Endothelial cell (in vitro differentiated cells): ENCODE results near the gene MOSMO. TPM values are rescaled to one million over a fixed set of nuclear protein-coding genes. Genes with fewer than 3 reads are reported as not detected.

Experiments
- DNase-seq: peaks from one replicate; pipeline ENCODE4 v3.0.0; 2021; ENCODE audit warnings: low spot score
- H3K27ac Mint-ChIP-seq: one replicate; pipeline ENCODE4 v1.8.0; 2021; ENCODE audit warnings: mixed read lengths, inconsistent platforms; ENCODE audit not compliant: unreplicated experiment
- H3K27me3 Mint-ChIP-seq: one replicate; pipeline ENCODE4 v1.8.0; 2021; ENCODE audit warnings: mild to moderate bottlenecking, moderate library complexity, mixed read lengths, inconsistent platforms; ENCODE audit not compliant: unreplicated experiment
- H3K36me3 Mint-ChIP-seq: one replicate; pipeline ENCODE4 v1.8.0; 2021; ENCODE audit warnings: mild to moderate bottlenecking, low read depth, mixed read lengths, inconsistent platforms; ENCODE audit not compliant: unreplicated experiment
- H3K4me1 Mint-ChIP-seq: one replicate; pipeline ENCODE4 v1.8.0; 2021; ENCODE audit warnings: mild to moderate bottlenecking, mixed read lengths, inconsistent platforms; ENCODE audit not compliant: unreplicated experiment
- H3K4me3 Mint-ChIP-seq: one replicate; pipeline ENCODE4 v1.8.0; 2021; ENCODE audit warnings: mild to moderate bottlenecking, mixed read lengths, inconsistent platforms; ENCODE audit not compliant: unreplicated experiment
- H3K9me3 Mint-ChIP-seq: one replicate; pipeline ENCODE4 v1.8.0; 2021; ENCODE audit warnings: mixed read lengths, inconsistent platforms; ENCODE audit not compliant: unreplicated experiment
- CTCF ChIP-seq: fragments of 200-600 bp; sonication (generic); IDR thresholded peaks from one replicate; pipeline ENCODE4 v1.5.0; 2021; ENCODE audit warnings: antibody characterized with exemption; ENCODE audit not compliant: unreplicated experiment
- total RNA-seq: library from RNA; stranded (reverse); fragmentation: NEBNext Ultra II Directional; extraction: Animal tissue kit (Norgen Biotek cat#: 25700); gene quantifications from one replicate; pipeline ENCODE4 v1.2.1, GENCODE V29; 2021; ENCODE audit not compliant: unreplicated experiment

Gene MOSMO
- total RNA-seq, 1 donor from 2014 or later = 15.1 TPM

- DNase-seq = no peak
- no peaks in the 10 kb centered on the region for H3K9me3 Mint-ChIP-seq
- H3K4me3 Mint-ChIP-seq = no peak overlapping the region
- no peaks in the 10 kb centered on the region for H3K27me3 Mint-ChIP-seq
- no peak for TF ChIP-seq CTCF
- no peak overlapping the region for H3K27ac Mint-ChIP-seq
- H3K4me1 Mint-ChIP-seq = no peaks in the 10 kb centered on the region
- peaks cover 6% of the 10 kb centered on the region for H3K36me3 Mint-ChIP-seq
Measured at GRCh38 chr16:22063888-22064467, 56.1 kb downstream of the MOSMO start.

- H3K4me3 Mint-ChIP-seq = no peak overlapping the region
- no peak overlapping the region for H3K27ac Mint-ChIP-seq
Measured at GRCh38 chr16:22065252-22065651, 57.3 kb downstream of the MOSMO start.

GRCh38 chr16:22070361-22071330, 62.7 kb downstream of the MOSMO start:
- H3K36me3 Mint-ChIP-seq = peaks cover 6% of the 10 kb centered on the region
- H3K4me3 Mint-ChIP-seq = no peak overlapping the region
- H3K4me1 Mint-ChIP-seq = no peaks in the 10 kb centered on the region
- H3K27me3 Mint-ChIP-seq = no peaks in the 10 kb centered on the region
- H3K9me3 Mint-ChIP-seq = no peaks in the 10 kb centered on the region
- no peak for DNase-seq
- no peak for TF ChIP-seq CTCF
- no peak overlapping the region for H3K27ac Mint-ChIP-seq

More at GRCh38 chr16:22065252-22065651, 57.3 kb downstream of the MOSMO start:
- H3K27me3 Mint-ChIP-seq = no peaks in the 10 kb centered on the region
- DNase-seq = no peak
- TF ChIP-seq CTCF = no peak
- H3K4me1 Mint-ChIP-seq = no peaks in the 10 kb centered on the region
- peaks cover 6% of the 10 kb centered on the region for H3K36me3 Mint-ChIP-seq
- no peaks in the 10 kb centered on the region for H3K9me3 Mint-ChIP-seq

- Mint-ChIP-seq H3K4me1 (no peaks in the 10 kb centered on the region), H3K4me3 (no peak overlapping the region), H3K27me3 (no peaks in the 10 kb centered on the region), H3K9me3 (no peaks in the 10 kb centered on the region), H3K27ac (no peak overlapping the region), H3K36me3 (peaks cover 6% of the 10 kb centered on the region)
- no peak for DNase-seq
- TF ChIP-seq CTCF = no peak
Measured at GRCh38 chr16:22071331-22071910, 63.5 kb downstream of the MOSMO start.
